A673 (cell line): ENCODE results near the gene FNDC11. TPM values are rescaled to one million over a fixed set of nuclear protein-coding genes. Genes with fewer than 3 reads are reported as not detected.

Experiments
- BruUV-seq: library from RNA; stranded (reverse); fragments of 400-500 nt; replicated peaks from 2 replicates; lab custom pipeline; 2021; lab: Mats Ljungman, UMichigan
- CTCF ChIA-PET: fragments of 300-600 bp; sonication (Branson Sonifier 250); formaldehyde crosslinking; loops from one replicate; lab custom pipeline; 2022; ENCODE audit warnings: antibody characterized with exemption; lab: Charles Lee
- POLR2A ChIA-PET: fragments of 300-600 bp; sonication (Branson Sonifier 250); formaldehyde crosslinking; loops from one replicate; lab custom pipeline; 2022; ENCODE audit warnings: antibody characterized with exemption; ENCODE audit not compliant: low non-redundant PET; lab: Charles Lee
- DNase-seq: peaks from one replicate; pipeline ENCODE4 v3.0.0-alpha.2; 2015; ENCODE audit warnings: low spot score
- H3K27ac ChIP-seq: fragments of 200-600 bp; sonication (generic); 2 replicates; pipeline ENCODE4 v1.5.1; 2016; ENCODE audit warnings: mixed run types, low read depth, mild to moderate bottlenecking, mixed read lengths, antibody characterized with exemption, low read length; ENCODE audit not compliant: poor library complexity, severe bottlenecking
- H3K27me3 ChIP-seq: fragments of 200-600 bp; sonication (generic); replicated peaks from 2 replicates; pipeline ENCODE4 v1.6.1; 2017; ENCODE audit warnings: mixed run types, low read depth, mild to moderate bottlenecking, mixed read lengths, antibody characterized with exemption, low read length; ENCODE audit not compliant: insufficient read depth, poor library complexity
- H3K36me3 ChIP-seq: fragments of 200-600 bp; sonication (generic); 2 replicates; pipeline ENCODE4 v1.6.1; 2016; ENCODE audit warnings: mixed run types, mild to moderate bottlenecking, mixed read lengths, antibody characterized with exemption, low read length; ENCODE audit not compliant: insufficient read depth, poor library complexity, severe bottlenecking
- H3K4me1 ChIP-seq: fragments of 200-600 bp; sonication (generic); 2 replicates; pipeline ENCODE4 v1.6.1; 2017; ENCODE audit warnings: mixed run types, mild to moderate bottlenecking, mixed read lengths, antibody characterized with exemption, low read length; ENCODE audit not compliant: insufficient read depth, poor library complexity, severe bottlenecking
- H3K4me3 ChIP-seq: fragments of 200-600 bp; sonication (generic); 2 replicates; pipeline ENCODE4 v1.5.1; 2016; ENCODE audit warnings: low read depth, mixed run types, mild to moderate bottlenecking, mixed read lengths, low read length; ENCODE audit not compliant: poor library complexity, severe bottlenecking
- H3K9me3 ChIP-seq: fragments of 200-600 bp; sonication (generic); 2 replicates; pipeline ENCODE4 v1.6.1; 2016; ENCODE audit warnings: mixed run types, low read depth, mild to moderate bottlenecking, mixed read lengths, antibody characterized with exemption, low read length; ENCODE audit not compliant: poor library complexity, severe bottlenecking
- EZH2 ChIP-seq: fragments of 200-600 bp; sonication (generic); IDR thresholded peaks from 2 replicates; pipeline ENCODE4 v1.6.1; 2017; ENCODE audit warnings: borderline replicate concordance, low read depth, mild to moderate bottlenecking, mixed read lengths, antibody characterized with exemption, low read length; ENCODE audit not compliant: poor library complexity, severe bottlenecking
- intact Hi-C: fragments of 100-400 bp; cut with micrococcal nuclease; formaldehyde crosslinking; loops from one replicate; pipeline ENCODE4 v1.10.0; 2022; ENCODE audit not compliant: unreplicated experiment
- total RNA-seq: library from RNA; stranded (reverse); gene quantifications from 2 replicates; pipeline ENCODE4 v1.2.3, GENCODE V29; 2021
- TF ChIP-seq, protein P1 (sequence below): fragments of 300-800, 200-600 bp; sonication (generic); conservative IDR thresholded peaks from 2 replicates; pipeline ENCODE4 v1.5.1; 2017; ENCODE audit warnings: low read depth, mild to moderate bottlenecking, antibody characterized with exemption, low read length, moderate library complexity, mixed read lengths

The FNDC11 gene
- total RNA-seq, 1 experiment from 2014 or later: 0.21 TPM

DNA sequence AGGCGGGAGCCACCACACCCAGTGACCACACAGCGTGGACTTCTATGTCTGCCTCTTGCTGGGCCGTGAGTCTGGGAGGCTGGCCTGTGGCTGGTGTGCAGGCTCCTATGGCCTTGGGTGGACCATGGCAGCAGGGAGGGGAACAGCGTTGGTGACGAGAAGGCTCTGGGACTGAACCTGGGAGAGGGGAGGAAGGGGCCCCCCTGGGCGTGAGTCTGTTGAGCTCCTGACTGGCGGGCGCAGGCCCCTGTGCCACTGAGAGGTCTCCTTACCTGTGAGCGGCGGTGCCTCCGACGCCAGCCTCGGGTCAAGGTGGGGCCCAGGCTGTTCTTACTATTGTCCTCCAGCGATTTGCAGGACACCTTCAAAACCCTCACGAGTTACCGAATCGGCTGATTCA, 32.8 kb downstream of the FNDC11 start:
- H3K9me3 ChIP-seq: no peaks in the 10 kb centered on the region
- peaks cover under 1% of the 10 kb centered on the region for H3K36me3 ChIP-seq
- intact Hi-C loops: no loop called here
- peaks cover 7% of the 10 kb centered on the region for H3K4me1 ChIP-seq
- BruUV-seq: no TSS peak
- ChIA-PET POLR2A (no interaction called here), CTCF (no interaction called here)
- no peak for DNase-seq
- no peak overlapping the region for H3K4me3 ChIP-seq
- no peak overlapping the region for H3K27ac ChIP-seq
- no peak for TF ChIP-seq EZH2
- TF ChIP-seq, protein P1, sequence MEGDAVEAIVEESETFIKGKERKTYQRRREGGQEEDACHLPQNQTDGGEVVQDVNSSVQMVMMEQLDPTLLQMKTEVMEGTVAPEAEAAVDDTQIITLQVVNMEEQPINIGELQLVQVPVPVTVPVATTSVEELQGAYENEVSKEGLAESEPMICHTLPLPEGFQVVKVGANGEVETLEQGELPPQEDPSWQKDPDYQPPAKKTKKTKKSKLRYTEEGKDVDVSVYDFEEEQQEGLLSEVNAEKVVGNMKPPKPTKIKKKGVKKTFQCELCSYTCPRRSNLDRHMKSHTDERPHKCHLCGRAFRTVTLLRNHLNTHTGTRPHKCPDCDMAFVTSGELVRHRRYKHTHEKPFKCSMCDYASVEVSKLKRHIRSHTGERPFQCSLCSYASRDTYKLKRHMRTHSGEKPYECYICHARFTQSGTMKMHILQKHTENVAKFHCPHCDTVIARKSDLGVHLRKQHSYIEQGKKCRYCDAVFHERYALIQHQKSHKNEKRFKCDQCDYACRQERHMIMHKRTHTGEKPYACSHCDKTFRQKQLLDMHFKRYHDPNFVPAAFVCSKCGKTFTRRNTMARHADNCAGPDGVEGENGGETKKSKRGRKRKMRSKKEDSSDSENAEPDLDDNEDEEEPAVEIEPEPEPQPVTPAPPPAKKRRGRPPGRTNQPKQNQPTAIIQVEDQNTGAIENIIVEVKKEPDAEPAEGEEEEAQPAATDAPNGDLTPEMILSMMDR: no peak
- H3K27me3 ChIP-seq: no peaks in the 10 kb centered on the region

DNA sequence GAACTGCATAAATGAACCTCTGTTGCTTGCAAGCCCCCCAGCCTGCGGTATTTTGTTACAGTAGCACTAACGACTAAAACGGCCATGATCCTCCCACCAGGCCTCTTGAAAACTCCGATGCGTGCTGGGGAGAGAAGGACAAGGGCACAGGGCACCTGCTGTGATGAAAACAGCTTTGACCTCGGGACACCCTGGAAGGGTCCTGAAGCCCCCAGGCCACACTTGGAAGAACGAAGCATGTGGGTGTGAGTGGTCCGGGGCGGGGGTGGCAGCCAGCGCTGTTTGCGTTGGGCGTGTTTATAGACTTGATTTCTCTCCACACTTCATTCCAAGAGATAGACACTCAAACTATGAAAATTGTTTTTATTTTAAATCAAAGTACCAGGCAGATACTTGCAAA, 33.3 kb downstream of the FNDC11 start:
- Histone ChIP-seq H3K36me3 (peaks cover 2% of the 10 kb centered on the region), H3K9me3 (no peaks in the 10 kb centered on the region), H3K4me1 (peaks cover 7% of the 10 kb centered on the region), H3K4me3 (no peak overlapping the region), H3K27ac (no peak overlapping the region), H3K27me3 (no peaks in the 10 kb centered on the region)
- intact Hi-C loops: no loop called here
- no TSS peak for BruUV-seq
- CTCF ChIA-PET: no interaction called here
- no peak for DNase-seq
- no peak for TF ChIP-seq EZH2
- TF ChIP-seq, protein P1: no peak
- POLR2A ChIA-PET: no interaction called here

DNA sequence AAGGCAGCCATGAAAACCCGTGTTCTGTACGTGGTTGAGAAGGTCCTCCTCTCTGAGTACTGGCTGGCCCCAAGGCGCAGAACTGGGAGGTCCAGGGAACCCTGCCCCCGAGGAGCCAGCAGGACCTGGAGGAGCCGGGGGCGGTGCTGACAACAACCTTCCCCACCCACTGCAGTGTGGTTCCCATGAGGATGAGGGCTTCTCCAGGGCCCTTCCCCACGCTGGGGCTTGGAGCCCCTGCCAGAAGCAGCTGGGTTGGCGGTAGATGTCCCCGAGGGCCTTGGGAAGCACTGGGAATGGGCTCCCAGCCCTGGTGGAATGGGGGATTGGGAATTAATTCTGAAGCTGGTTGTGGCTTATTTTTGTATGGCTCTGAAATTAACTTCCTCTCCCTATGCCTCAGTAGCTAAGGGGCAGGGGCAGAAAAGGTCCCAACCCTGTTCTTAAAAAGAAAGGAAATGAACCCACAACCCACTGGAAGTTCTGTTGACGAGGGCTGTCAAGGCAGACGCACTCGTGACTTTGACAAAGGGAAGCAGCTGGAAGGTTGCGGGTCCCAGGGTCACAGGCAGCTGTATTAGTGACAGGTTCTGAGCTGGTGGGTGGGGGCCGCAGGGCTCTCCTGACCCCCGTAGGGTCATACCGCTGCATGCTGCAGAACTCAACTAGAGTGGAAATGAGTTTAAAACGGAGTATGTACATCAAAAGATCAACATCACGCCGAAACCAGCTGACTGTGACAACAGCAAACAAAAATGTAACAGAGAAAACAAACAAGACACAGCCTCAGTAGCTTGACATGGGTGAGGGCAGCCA, 34.0 kb downstream of the FNDC11 start:
- intact Hi-C loops: no loop called here
- no TSS peak for BruUV-seq
- no peak overlapping the region for H3K27ac ChIP-seq
- H3K4me3 ChIP-seq: no peak overlapping the region
- ChIA-PET CTCF (interaction anchor here (0.6 kb wide), 1 partner anchor 10 kb away, joined by 3 read pairs; no protein-coding TSS in a partner anchor), POLR2A (no interaction called here)
- TF ChIP-seq EZH2: no peak
- TF ChIP-seq, protein P1: no peak
- no peaks in the 10 kb centered on the region for H3K9me3 ChIP-seq
- DNase-seq: no peak
- peaks cover 2% of the 10 kb centered on the region for H3K36me3 ChIP-seq
- H3K27me3 ChIP-seq: no peaks in the 10 kb centered on the region
- H3K4me1 ChIP-seq: peaks cover 3% of the 10 kb centered on the region
